PFSK-1 (cell line): ENCODE results near the gene PRKAG2.

ENCODE experiments used
- FOXP2 ChIP-seq: optimal IDR thresholded peaks from 2 replicates; pipeline ENCODE3; 2011; ENCODE audit warnings: borderline replicate concordance, control low read depth, inconsistent platforms; ENCODE audit not compliant: insufficient read depth; ENCODE audit errors: extremely low read length, extremely low read depth
- POLR2AphosphoS5 ChIP-seq: IDR thresholded peaks from 2 replicates; pipeline ENCODE4 v1.6.1; 2012; ENCODE audit warnings: low read depth, mild to moderate bottlenecking, control low read depth, low read length, moderate library complexity
- SIN3A ChIP-seq: IDR thresholded peaks from 2 replicates; pipeline ENCODE4 v1.6.1; 2012; ENCODE audit warnings: mild to moderate bottlenecking, low read length, moderate library complexity, borderline replicate concordance; ENCODE audit not compliant: insufficient read depth
- TAF1 ChIP-seq: IDR thresholded peaks from 2 replicates; pipeline ENCODE4 v1.6.1; 2012; ENCODE audit warnings: low read length, control low read depth, borderline replicate concordance; ENCODE audit not compliant: insufficient read depth
- TF ChIP-seq, protein P1 (sequence below), 2 experiments: IDR thresholded peaks; 2 replicates each; pipeline versions ENCODE4 v1.6.1 to v1.8.0; 2011 to 2012; ENCODE audit warnings: low read depth in 2 of 2, low read length in 2 of 2, control low read depth in 1 of 2, inconsistent platforms in 1 of 2, mild to moderate bottlenecking in 1 of 2, moderate library complexity in 1 of 2; ENCODE audit not compliant: insufficient read depth in 1 of 2

DNA sequence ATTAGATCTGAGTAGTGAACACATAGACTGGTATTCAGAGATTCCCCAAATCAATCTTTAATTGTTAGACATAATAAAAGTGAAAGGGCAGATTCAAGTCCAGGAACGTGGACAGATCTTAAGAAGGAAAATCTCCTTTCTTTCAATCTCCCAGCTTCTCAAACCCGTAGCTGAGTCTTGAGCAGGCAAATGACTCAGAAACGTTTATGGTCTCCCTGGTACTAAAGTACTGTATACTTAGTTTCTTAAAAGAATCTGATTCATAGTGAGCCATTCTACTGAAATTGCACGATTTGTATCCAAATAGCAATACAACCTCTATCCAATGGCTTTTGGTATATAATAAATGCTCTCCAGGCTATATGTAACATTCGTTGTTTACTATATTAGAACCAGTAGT lies 216.8 kb downstream of the PRKAG2 start:
- no peak for TF ChIP-seq POLR2AphosphoS5
- TF ChIP-seq TAF1: no peak
- TF ChIP-seq, protein P1, sequence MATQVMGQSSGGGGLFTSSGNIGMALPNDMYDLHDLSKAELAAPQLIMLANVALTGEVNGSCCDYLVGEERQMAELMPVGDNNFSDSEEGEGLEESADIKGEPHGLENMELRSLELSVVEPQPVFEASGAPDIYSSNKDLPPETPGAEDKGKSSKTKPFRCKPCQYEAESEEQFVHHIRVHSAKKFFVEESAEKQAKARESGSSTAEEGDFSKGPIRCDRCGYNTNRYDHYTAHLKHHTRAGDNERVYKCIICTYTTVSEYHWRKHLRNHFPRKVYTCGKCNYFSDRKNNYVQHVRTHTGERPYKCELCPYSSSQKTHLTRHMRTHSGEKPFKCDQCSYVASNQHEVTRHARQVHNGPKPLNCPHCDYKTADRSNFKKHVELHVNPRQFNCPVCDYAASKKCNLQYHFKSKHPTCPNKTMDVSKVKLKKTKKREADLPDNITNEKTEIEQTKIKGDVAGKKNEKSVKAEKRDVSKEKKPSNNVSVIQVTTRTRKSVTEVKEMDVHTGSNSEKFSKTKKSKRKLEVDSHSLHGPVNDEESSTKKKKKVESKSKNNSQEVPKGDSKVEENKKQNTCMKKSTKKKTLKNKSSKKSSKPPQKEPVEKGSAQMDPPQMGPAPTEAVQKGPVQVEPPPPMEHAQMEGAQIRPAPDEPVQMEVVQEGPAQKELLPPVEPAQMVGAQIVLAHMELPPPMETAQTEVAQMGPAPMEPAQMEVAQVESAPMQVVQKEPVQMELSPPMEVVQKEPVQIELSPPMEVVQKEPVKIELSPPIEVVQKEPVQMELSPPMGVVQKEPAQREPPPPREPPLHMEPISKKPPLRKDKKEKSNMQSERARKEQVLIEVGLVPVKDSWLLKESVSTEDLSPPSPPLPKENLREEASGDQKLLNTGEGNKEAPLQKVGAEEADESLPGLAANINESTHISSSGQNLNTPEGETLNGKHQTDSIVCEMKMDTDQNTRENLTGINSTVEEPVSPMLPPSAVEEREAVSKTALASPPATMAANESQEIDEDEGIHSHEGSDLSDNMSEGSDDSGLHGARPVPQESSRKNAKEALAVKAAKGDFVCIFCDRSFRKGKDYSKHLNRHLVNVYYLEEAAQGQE (IDR thresholded peaks at IDR 0.05; ENCODE audit: insufficient read depth in 1 of 2, low read depth in 2 of 2, low read length in 2 of 2): no peak
- no peak for TF ChIP-seq FOXP2
- no peak for TF ChIP-seq SIN3A
